Measurements from ENCODE around the gene LIPT2.

LIPT2 gene

GRCh38 chr11:74460065-74460464, 33.5 kb downstream of the LIPT2 start (continued):
- no peak for TF ChIP-seq ZNF350 (tag by site-specific recombination; IDR thresholded peaks at IDR 0.05)
- no peak for TF ChIP-seq PRDM1 (tag by site-specific recombination; IDR thresholded peaks at IDR 0.05)
- TF ChIP-seq ZXDB (tag by site-specific recombination; IDR thresholded peaks at IDR 0.05) = no peak

GRCh38 chr11:74459584-74459983, 33.9 kb downstream of the LIPT2 start:
- no peaks in the 10 kb centered on the region for H3K36me3 ChIP-seq (ENCODE audit: control insufficient read depth in 2 of 2, insufficient read depth in 1 of 2, low read length in 2 of 2)
- no peaks in the 10 kb centered on the region for H3K9me3 ChIP-seq (ENCODE audit: control insufficient read depth, insufficient read depth, low read depth, low read length)
- H3K4me1 ChIP-seq (ENCODE audit: control insufficient read depth, insufficient read depth, low read length) = no peaks in the 10 kb centered on the region
- POLR2A ChIA-PET = no interaction called here
- H3K4me3 ChIP-seq (ENCODE audit: low read depth, low read length) = no peak overlapping the region
- CTCF ChIA-PET = no interaction called here
- no peak for TF ChIP-seq ZNF26 (tag by site-specific recombination; IDR thresholded peaks at IDR 0.05)
- TF ChIP-seq ZSCAN4 (tag by site-specific recombination; IDR thresholded peaks at IDR 0.05) = no peak
- TF ChIP-seq ZNF645 (tag by site-specific recombination; IDR thresholded peaks at IDR 0.05) = no peak
- TF ChIP-seq ZNF747 (tag by site-specific recombination; IDR thresholded peaks at IDR 0.05) = no peak
- no peak for TF ChIP-seq ZNF148 (tag by site-specific recombination; IDR thresholded peaks at IDR 0.05; ENCODE audit: borderline replicate concordance)
- TF ChIP-seq ZBTB1 (tag by site-specific recombination; IDR thresholded peaks at IDR 0.05) = no peak
- no peak overlapping the region for H3K27ac ChIP-seq (ENCODE audit: extremely low read depth, low read depth, low read length)

- Histone ChIP-seq H3K9me3 (ENCODE audit: control insufficient read depth, insufficient read depth, low read depth, low read length) (no peaks in the 10 kb centered on the region), H3K36me3 (ENCODE audit: control insufficient read depth in 2 of 2, insufficient read depth in 1 of 2, low read length in 2 of 2) (no peaks in the 10 kb centered on the region), H3K27ac (ENCODE audit: extremely low read depth, low read depth, low read length) (no peak overlapping the region), H3K4me3 (ENCODE audit: low read depth, low read length) (no peak overlapping the region), H3K4me1 (ENCODE audit: control insufficient read depth, insufficient read depth, low read length) (no peaks in the 10 kb centered on the region)
- ChIA-PET CTCF (interaction anchor here (0.5 to 1.0 kb wide), 2 partner anchors 68 to 113 kb away, joined by 3 to 4 read pairs; no protein-coding TSS in a partner anchor), POLR2A (no interaction called here)
- TF ChIP-seq MZF1 (tag by site-specific recombination; IDR thresholded peaks at IDR 0.05; ENCODE audit: borderline replicate concordance) (no peak), ZNF280C (tag by site-specific recombination; IDR thresholded peaks at IDR 0.05) (no peak), ZNF174 (tag by site-specific recombination; IDR thresholded peaks at IDR 0.05) (no peak), ZNF626 (tag by site-specific recombination; IDR thresholded peaks at IDR 0.05) (no peak), ZNF701 (tag by site-specific recombination; IDR thresholded peaks at IDR 0.05) (no peak)
Observed at GRCh38 chr11:74457356-74457755, 36.2 kb downstream of the LIPT2 start.

Measured in HEK293 (cell line).